WERI-Rb-1 (cell line): ENCODE results near the gene FAM227B.

Source experiments
- DNase-seq: peaks from one replicate; pipeline ENCODE4 v3.0.0-alpha.2; 2020
- H3K27ac ChIP-seq: fragments of 250-450 bp; sonication (Bioruptor Pico); 2 replicates; pipeline ENCODE4 v1.5.1; 2020; ENCODE audit warnings: mild to moderate bottlenecking, moderate library complexity
- H3K27me3 ChIP-seq: fragments of 250-450 bp; sonication (Bioruptor Pico); 2 replicates; pipeline ENCODE4 v1.5.1; 2021; ENCODE audit warnings: mild to moderate bottlenecking, low read depth, moderate library complexity; ENCODE audit not compliant: insufficient read depth, severe bottlenecking
- H3K36me3 ChIP-seq: fragments of 250-450 bp; sonication (Bioruptor Pico); 2 replicates; pipeline ENCODE4 v1.5.1; 2020; ENCODE audit warnings: mild to moderate bottlenecking, moderate library complexity
- H3K4me3 ChIP-seq: 2 replicates; pipeline ENCODE4 v1.5.1; 2011; ENCODE audit warnings: low read depth, mild to moderate bottlenecking, control low read depth, low read length
- H3K9me3 ChIP-seq: fragments of 250-450 bp; sonication (Bioruptor Pico); 2 replicates; pipeline ENCODE4 v1.5.1; 2021; ENCODE audit warnings: mild to moderate bottlenecking, moderate library complexity; ENCODE audit not compliant: severe bottlenecking
- TF ChIP-seq, protein P1 (sequence below): IDR thresholded peaks from 2 replicates; pipeline ENCODE4 v1.5.1; 2011; ENCODE audit warnings: low read depth, mild to moderate bottlenecking, control low read depth, inconsistent platforms, low read length

Gene FAM227B

GRCh38 chr15:49387471-49387870 is 233.1 kb downstream of the FAM227B start:
- Histone ChIP-seq H3K9me3 (no peaks in the 10 kb centered on the region), H3K36me3 (no peaks in the 10 kb centered on the region), H3K27me3 (no peaks in the 10 kb centered on the region), H3K27ac (no peak overlapping the region), H3K4me3 (no peak overlapping the region)
- DNase-seq = no peak
- TF ChIP-seq, protein P1, sequence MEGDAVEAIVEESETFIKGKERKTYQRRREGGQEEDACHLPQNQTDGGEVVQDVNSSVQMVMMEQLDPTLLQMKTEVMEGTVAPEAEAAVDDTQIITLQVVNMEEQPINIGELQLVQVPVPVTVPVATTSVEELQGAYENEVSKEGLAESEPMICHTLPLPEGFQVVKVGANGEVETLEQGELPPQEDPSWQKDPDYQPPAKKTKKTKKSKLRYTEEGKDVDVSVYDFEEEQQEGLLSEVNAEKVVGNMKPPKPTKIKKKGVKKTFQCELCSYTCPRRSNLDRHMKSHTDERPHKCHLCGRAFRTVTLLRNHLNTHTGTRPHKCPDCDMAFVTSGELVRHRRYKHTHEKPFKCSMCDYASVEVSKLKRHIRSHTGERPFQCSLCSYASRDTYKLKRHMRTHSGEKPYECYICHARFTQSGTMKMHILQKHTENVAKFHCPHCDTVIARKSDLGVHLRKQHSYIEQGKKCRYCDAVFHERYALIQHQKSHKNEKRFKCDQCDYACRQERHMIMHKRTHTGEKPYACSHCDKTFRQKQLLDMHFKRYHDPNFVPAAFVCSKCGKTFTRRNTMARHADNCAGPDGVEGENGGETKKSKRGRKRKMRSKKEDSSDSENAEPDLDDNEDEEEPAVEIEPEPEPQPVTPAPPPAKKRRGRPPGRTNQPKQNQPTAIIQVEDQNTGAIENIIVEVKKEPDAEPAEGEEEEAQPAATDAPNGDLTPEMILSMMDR = no peak

GRCh38 chr15:49383266-49383665 is 237.4 kb downstream of the FAM227B start:
- no peak overlapping the region for H3K27ac ChIP-seq
- DNase-seq = no peak

DNA sequence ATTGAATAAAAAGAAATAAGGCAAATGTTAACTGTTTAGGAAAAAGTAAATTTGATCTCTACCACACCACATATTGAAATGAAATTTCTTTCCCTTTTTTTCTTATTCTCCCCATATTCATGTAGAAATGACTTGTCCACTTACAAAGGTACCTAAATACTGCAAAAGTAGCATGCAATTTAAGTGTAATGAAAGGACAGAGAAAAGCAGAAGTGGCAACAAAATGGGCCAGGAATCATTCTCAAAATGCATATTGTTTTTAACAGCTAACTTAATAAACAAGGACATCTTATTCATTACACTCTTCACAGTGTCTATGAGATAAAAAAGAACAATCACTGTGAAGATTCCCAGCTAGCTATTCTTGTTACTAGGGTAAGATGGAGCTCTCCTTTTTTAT is 238.2 kb downstream of the FAM227B start:
- no peaks in the 10 kb centered on the region for H3K36me3 ChIP-seq
- no peaks in the 10 kb centered on the region for H3K27me3 ChIP-seq
- DNase-seq = no peak
- H3K27ac ChIP-seq = no peak overlapping the region
- TF ChIP-seq, protein P1 = no peak
- no peaks in the 10 kb centered on the region for H3K9me3 ChIP-seq
- no peak overlapping the region for H3K4me3 ChIP-seq

More at GRCh38 chr15:49383266-49383665, 237.4 kb downstream of the FAM227B start:
- no peaks in the 10 kb centered on the region for H3K9me3 ChIP-seq
- H3K36me3 ChIP-seq = no peaks in the 10 kb centered on the region
- no peaks in the 10 kb centered on the region for H3K27me3 ChIP-seq
- TF ChIP-seq, protein P1 = no peak
- H3K4me3 ChIP-seq = no peak overlapping the region

DNA sequence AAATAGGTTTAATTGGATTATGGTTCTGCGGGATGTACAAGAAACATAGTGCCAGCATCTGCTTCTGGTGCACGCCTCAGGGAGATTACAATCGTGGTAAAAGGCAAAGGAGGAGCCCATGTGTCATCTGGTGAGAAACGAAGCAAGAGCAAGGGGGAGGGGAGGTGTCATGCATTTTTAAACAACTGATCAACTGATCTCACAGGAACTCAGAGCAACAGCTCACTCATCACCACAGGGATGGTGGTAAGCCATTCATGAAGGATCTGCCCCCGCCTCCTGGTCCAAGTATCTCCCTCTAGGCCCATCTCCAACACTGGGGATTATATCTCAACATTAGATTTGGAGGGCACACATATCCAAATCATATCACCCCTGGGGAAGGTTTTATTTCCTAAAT is 239.7 kb downstream of the FAM227B start:
- DNase-seq = peak; percentile 8
- H3K9me3 ChIP-seq = no peaks in the 10 kb centered on the region
- TF ChIP-seq, protein P1 = no peak
- no peaks in the 10 kb centered on the region for H3K36me3 ChIP-seq
- no peaks in the 10 kb centered on the region for H3K27me3 ChIP-seq
- no peak overlapping the region for H3K4me3 ChIP-seq
- H3K27ac ChIP-seq = no peak overlapping the region

GRCh38 chr15:49379996-49380395 is 240.6 kb downstream of the FAM227B start:
- DNase-seq = no peak
- no peak overlapping the region for H3K27ac ChIP-seq

DNA sequence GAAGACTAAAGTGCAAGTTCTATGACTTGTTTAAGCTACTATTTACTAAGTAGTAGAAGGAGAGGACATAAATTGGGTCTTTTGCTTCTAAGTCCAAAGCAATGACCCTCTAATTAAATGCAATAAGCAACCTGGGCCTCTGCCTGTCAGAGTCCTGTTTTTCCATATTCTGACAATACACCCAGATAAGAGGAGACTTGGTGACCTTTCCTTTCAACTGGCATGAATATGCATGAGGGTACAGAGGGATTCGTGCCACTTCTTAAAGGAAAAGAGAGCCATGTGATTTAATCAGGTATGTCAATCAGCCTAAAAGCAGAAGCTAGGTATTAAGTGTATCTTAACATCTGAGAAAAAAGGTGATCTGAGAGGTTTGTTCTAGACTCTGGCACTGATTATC is 248.3 kb downstream of the FAM227B start:
- Histone ChIP-seq H3K27me3 (no peaks in the 10 kb centered on the region), H3K36me3 (no peaks in the 10 kb centered on the region), H3K27ac (no peak overlapping the region), H3K9me3 (no peaks in the 10 kb centered on the region), H3K4me3 (no peak overlapping the region)
- TF ChIP-seq, protein P1 = no peak
- DNase-seq = no peak

More at GRCh38 chr15:49379996-49380395, 240.6 kb downstream of the FAM227B start:
- TF ChIP-seq, protein P1 = no peak
- Histone ChIP-seq H3K27me3 (no peaks in the 10 kb centered on the region), H3K36me3 (no peaks in the 10 kb centered on the region), H3K4me3 (no peak overlapping the region), H3K9me3 (no peaks in the 10 kb centered on the region)
